ENCODE data around the gene HHAT. TPM values are rescaled to one million over a fixed set of nuclear protein-coding genes. Genes with fewer than 3 reads are reported as not detected.

The HHAT gene
- total and polyA plus RNA-seq, 2 of the 13 experiments (the other 11 are each of a cell fraction or from before 2014, with no cell fraction given): 2.6 to 4.9 TPM

GRCh38 chr1:210587566-210587965, 258.9 kb downstream of the HHAT start:
- 64% methylated on average over 3 of the region's 4 CpGs for WGBS (ENCODE audit: low lambda C conversion rate)
- no peak for ATAC-seq
- CTCF ChIA-PET (ENCODE audit: low intra/inter-chr PET ratio, low total read pairs): no interaction called here
- Histone ChIP-seq H3K4me3 (replicated peaks in 1 of 3; ENCODE audit: insufficient read depth in 1 of 3, low read depth in 2 of 3, low read length in 3 of 3) (no peak overlapping the region), H3K9ac (ENCODE audit: insufficient read depth, low read depth, low read length) (no peak overlapping the region), H3K27me3 (ENCODE audit: control insufficient read depth in 1 of 2, insufficient read depth in 2 of 2, low read length in 2 of 2) (no peaks in the 10 kb centered on the region), H4K20me1 (ENCODE audit: insufficient read depth, low read length) (no peaks in the 10 kb centered on the region), H3K79me2 (ENCODE audit: insufficient read depth, low read length) (no peaks in the 10 kb centered on the region), H3K27ac (ENCODE audit: extremely low read length, insufficient read depth, low read length) (no peak overlapping the region), H3K4me2 (ENCODE audit: low read depth, low read length) (no peak overlapping the region), H3K9me3 (ENCODE audit: low read length) (no peaks in the 10 kb centered on the region), H2AFZ (ENCODE audit: low read length) (no peak overlapping the region), H3K4me1 (ENCODE audit: insufficient read depth, low read length) (no peaks in the 10 kb centered on the region), H3K36me3 (replicated peaks in 1 of 2; ENCODE audit: control insufficient read depth in 1 of 2, insufficient read depth in 2 of 2, low read length in 2 of 2) (no peaks in the 10 kb centered on the region)
- no TSS peak for BruUV-seq (replicated peaks)
- no peak for DNase-seq (ENCODE audit: low spot score)
- in situ Hi-C loops (cut with HindIII; ENCODE audit: extremely low pct_ligation_motif_present, low pct_unique_long_range_greater_than_20kb) (loop anchor here (5.0 kb wide), 1 partner anchor 545 kb away; the partner anchor contains the start of gene KCNH1), intact Hi-C loops (cut with micrococcal nuclease; ENCODE audit: unreplicated experiment) (no loop called here)
- FAIRE-seq: no peak
- POLR2A ChIA-PET: no interaction called here
- TF ChIP-seq DBP (CRISPR knock-in tag; IDR thresholded peaks at IDR 0.05; ENCODE audit: not compliant biosample characterization) (no peak), ZFP91 (CRISPR knock-in tag; IDR thresholded peaks at IDR 0.05; ENCODE audit: borderline replicate concordance) (no peak), ZFP90 (CRISPR knock-in tag; IDR thresholded peaks at IDR 0.05; ENCODE audit: borderline replicate concordance) (no peak), TFE3 (CRISPR knock-in tag; IDR thresholded peaks at IDR 0.05) (no peak), HNF4G (IDR thresholded peaks at IDR 0.05; ENCODE audit: borderline replicate concordance, low read depth, low read length) (no peak), HNF4G (CRISPR knock-in tag; IDR thresholded peaks at IDR 0.05; ENCODE audit: borderline replicate concordance, low read depth) (no peak), ZNF44 (CRISPR knock-in tag; IDR thresholded peaks at IDR 0.05) (no peak), ARID2 (CRISPR knock-in tag; IDR thresholded peaks at IDR 0.05; ENCODE audit: borderline replicate concordance) (no peak), ZSCAN29 (CRISPR knock-in tag; conservative IDR thresholded peaks at IDR 0.05) (no peak), ZNF766 (CRISPR knock-in tag; IDR thresholded peaks at IDR 0.05; ENCODE audit: borderline replicate concordance) (no peak), ZBTB7A (CRISPR knock-in tag; IDR thresholded peaks at IDR 0.05) (no peak), NFE2L2 (IDR thresholded peaks at IDR 0.05; ENCODE audit: low read length) (no peak), MZF1 (CRISPR knock-in tag; IDR thresholded peaks at IDR 0.05; ENCODE audit: borderline replicate concordance) (no peak), ZNF276 (CRISPR knock-in tag; IDR thresholded peaks at IDR 0.05; ENCODE audit: low read depth) (no peak), NFE2 (CRISPR knock-in tag; IDR thresholded peaks at IDR 0.05) (no peak), HMGXB4 (CRISPR knock-in tag; IDR thresholded peaks at IDR 0.05; ENCODE audit: borderline replicate concordance in 1 of 2, low read depth in 1 of 2) (no peak)
